Caco-2 (cell line): ENCODE results near the gene NLRP1. TPM values are rescaled to one million over a fixed set of nuclear protein-coding genes. Genes with fewer than 3 reads are reported as not detected.
"Not testable (repeated sequence)": the region's sequence is repeated elsewhere in the genome, so short reads cannot be mapped to it uniquely, and the experiment has no call there.

Experiments
- BruUV-seq: library from RNA; stranded (reverse); fragments of 400-500 nt; replicated peaks from 2 replicates; lab custom pipeline; 2021; lab: Mats Ljungman, UMichigan
- CTCF ChIA-PET: fragments of 300-600 bp; sonication (Branson Sonifier 250); formaldehyde crosslinking; loops from one replicate; lab custom pipeline; 2022; ENCODE audit warnings: antibody characterized with exemption; lab: Charles Lee
- POLR2A ChIA-PET: fragments of 300-600 bp; sonication (Branson Sonifier 250); formaldehyde crosslinking; loops from one replicate; lab custom pipeline; 2022; ENCODE audit warnings: antibody characterized with exemption; lab: Charles Lee
- DNase-seq, 2 experiments: peaks; one replicate each; pipeline versions ENCODE4 v3.0.0 to v3.0.0-alpha.2; 2020 to 2022
- H3K27me3 ChIP-seq: replicated peaks from 2 replicates; pipeline ENCODE4 v1.6.0; 2011; ENCODE audit warnings: low read length; ENCODE audit not compliant: control insufficient read depth, insufficient read depth
- H3K36me3 ChIP-seq: 2 replicates; pipeline ENCODE4 v1.5.1; 2011; ENCODE audit warnings: low read length; ENCODE audit not compliant: control insufficient read depth, insufficient read depth
- H3K4me1 ChIP-seq: fragments of 250-450 bp; sonication (Bioruptor Pico); 2 replicates; pipeline ENCODE4 v1.5.1; 2020; ENCODE audit warnings: mild to moderate bottlenecking
- H3K4me3 ChIP-seq: 2 replicates; pipeline ENCODE4 v1.5.1; 2011; ENCODE audit warnings: low read depth, mild to moderate bottlenecking, control low read depth, low read length
- H3K9me3 ChIP-seq: fragments of 250-450 bp; sonication (Bioruptor Pico); 2 replicates; pipeline ENCODE4 v1.5.1; 2020; ENCODE audit warnings: mild to moderate bottlenecking, moderate library complexity
- H3K27ac Mint-ChIP-seq: one replicate; pipeline ENCODE4 v1.8.0; 2022; ENCODE audit warnings: mixed read lengths; ENCODE audit not compliant: unreplicated experiment
- H3K27me3 Mint-ChIP-seq: one replicate; pipeline ENCODE4 v1.8.0; 2022; ENCODE audit warnings: mixed read lengths; ENCODE audit not compliant: insufficient read depth, unreplicated experiment
- H3K36me3 Mint-ChIP-seq: one replicate; pipeline ENCODE4 v1.8.0; 2022; ENCODE audit warnings: mild to moderate bottlenecking, mixed read lengths; ENCODE audit not compliant: insufficient read depth, unreplicated experiment
- H3K4me1 Mint-ChIP-seq: one replicate; pipeline ENCODE4 v1.8.0; 2022; ENCODE audit warnings: low read depth, mixed read lengths; ENCODE audit not compliant: unreplicated experiment
- H3K4me3 Mint-ChIP-seq: one replicate; pipeline ENCODE4 v1.8.0; 2022; ENCODE audit warnings: mild to moderate bottlenecking, moderate library complexity, mixed read lengths; ENCODE audit not compliant: unreplicated experiment
- H3K9me3 Mint-ChIP-seq: one replicate; pipeline ENCODE4 v1.8.0; 2022; ENCODE audit warnings: mixed read lengths; ENCODE audit not compliant: unreplicated experiment
- intact Hi-C: fragments of 100-400 bp; cut with micrococcal nuclease; formaldehyde crosslinking; loops from one replicate; pipeline ENCODE4 v1.10.0; 2022; ENCODE audit not compliant: unreplicated experiment
- total RNA-seq: library from RNA; stranded (reverse); gene quantifications from 2 replicates; pipeline ENCODE4 v1.2.3, GENCODE V29; 2022
- TF ChIP-seq, protein P1 (sequence below), 2 experiments: fragments of 200-600 bp in 1 of 2; IDR thresholded peaks; 1 replicate in 1 of 2; 2 replicates in 1 of 2; pipeline versions ENCODE4 v1.5.1 to v1.8.0; 2011 to 2022; ENCODE audit warnings: antibody characterized with exemption in 1 of 2, control low read depth in 1 of 2, inconsistent platforms in 1 of 2, low read depth in 1 of 2, low read length in 1 of 2, mild to moderate bottlenecking in 1 of 2, moderate library complexity in 1 of 2; ENCODE audit not compliant: insufficient read depth in 1 of 2, severe bottlenecking in 1 of 2, unreplicated experiment in 1 of 2

The NLRP1 gene
- total RNA-seq, 1 experiment from 2014 or later = 0.09 TPM

DNA sequence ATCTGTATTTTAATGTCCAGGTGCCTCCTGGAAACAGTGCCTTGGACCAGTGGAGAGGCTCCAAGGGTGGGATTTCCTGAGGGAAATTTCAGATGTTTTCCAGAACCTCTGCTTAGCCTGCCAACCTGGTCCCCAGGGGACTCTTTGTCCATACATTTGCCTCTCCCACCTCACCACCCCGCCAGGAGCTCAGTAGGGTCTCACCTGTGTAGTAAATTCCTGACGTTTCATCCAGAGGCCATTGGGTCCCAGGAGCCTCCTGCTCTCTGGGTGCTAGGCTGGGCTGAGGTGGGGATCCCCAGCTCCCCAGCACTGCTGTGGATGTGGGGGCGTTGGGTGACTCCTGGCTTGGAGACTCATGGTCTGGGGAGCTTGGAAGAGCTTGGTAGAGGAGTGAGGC, 2.7 kb downstream of the NLRP1 start:
- no peak overlapping the region for H3K4me3 Mint-ChIP-seq
- TF ChIP-seq, protein P1, sequence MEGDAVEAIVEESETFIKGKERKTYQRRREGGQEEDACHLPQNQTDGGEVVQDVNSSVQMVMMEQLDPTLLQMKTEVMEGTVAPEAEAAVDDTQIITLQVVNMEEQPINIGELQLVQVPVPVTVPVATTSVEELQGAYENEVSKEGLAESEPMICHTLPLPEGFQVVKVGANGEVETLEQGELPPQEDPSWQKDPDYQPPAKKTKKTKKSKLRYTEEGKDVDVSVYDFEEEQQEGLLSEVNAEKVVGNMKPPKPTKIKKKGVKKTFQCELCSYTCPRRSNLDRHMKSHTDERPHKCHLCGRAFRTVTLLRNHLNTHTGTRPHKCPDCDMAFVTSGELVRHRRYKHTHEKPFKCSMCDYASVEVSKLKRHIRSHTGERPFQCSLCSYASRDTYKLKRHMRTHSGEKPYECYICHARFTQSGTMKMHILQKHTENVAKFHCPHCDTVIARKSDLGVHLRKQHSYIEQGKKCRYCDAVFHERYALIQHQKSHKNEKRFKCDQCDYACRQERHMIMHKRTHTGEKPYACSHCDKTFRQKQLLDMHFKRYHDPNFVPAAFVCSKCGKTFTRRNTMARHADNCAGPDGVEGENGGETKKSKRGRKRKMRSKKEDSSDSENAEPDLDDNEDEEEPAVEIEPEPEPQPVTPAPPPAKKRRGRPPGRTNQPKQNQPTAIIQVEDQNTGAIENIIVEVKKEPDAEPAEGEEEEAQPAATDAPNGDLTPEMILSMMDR (IDR thresholded peaks at IDR 0.05; ENCODE audit: insufficient read depth in 1 of 2, low read depth in 1 of 2, low read length in 1 of 2, severe bottlenecking in 1 of 2, unreplicated experiment in 1 of 2) = no peak
- no peak for DNase-seq
- H3K27ac Mint-ChIP-seq = no peak overlapping the region
- Histone ChIP-seq H3K27me3 (no peaks in the 10 kb centered on the region), H3K4me1 (no peaks in the 10 kb centered on the region), H3K36me3 (no peaks in the 10 kb centered on the region), H3K9me3 (no peaks in the 10 kb centered on the region), H3K4me3 (no peak overlapping the region)
- CTCF ChIA-PET = no interaction called here
- no peaks in the 10 kb centered on the region for H3K9me3 Mint-ChIP-seq
- H3K27me3 Mint-ChIP-seq = no peaks in the 10 kb centered on the region
- H3K4me1 Mint-ChIP-seq = no peaks in the 10 kb centered on the region
- H3K36me3 Mint-ChIP-seq = no peaks in the 10 kb centered on the region
- no TSS peak for BruUV-seq
- intact Hi-C loops = no loop called here
- POLR2A ChIA-PET = no interaction called here

- Histone ChIP-seq H3K4me1 (no peaks in the 10 kb centered on the region), H3K9me3 (no peaks in the 10 kb centered on the region), H3K4me3 (no peak overlapping the region), H3K36me3 (no peaks in the 10 kb centered on the region), H3K27me3 (no peaks in the 10 kb centered on the region)
- H3K27ac Mint-ChIP-seq = no peak overlapping the region
- H3K36me3 Mint-ChIP-seq = no peaks in the 10 kb centered on the region
- peaks cover 2% of the 10 kb centered on the region for H3K27me3 Mint-ChIP-seq
- no peaks in the 10 kb centered on the region for H3K4me1 Mint-ChIP-seq
- BruUV-seq = no TSS peak
- TF ChIP-seq, protein P1 (IDR thresholded peaks at IDR 0.05; ENCODE audit: insufficient read depth in 1 of 2, low read depth in 1 of 2, low read length in 1 of 2, severe bottlenecking in 1 of 2, unreplicated experiment in 1 of 2) = no peak
- ChIA-PET POLR2A (no interaction called here), CTCF (no interaction called here)
- intact Hi-C loops = no loop called here
- no peak for DNase-seq
- H3K4me3 Mint-ChIP-seq = no peak overlapping the region
- H3K9me3 Mint-ChIP-seq = no peaks in the 10 kb centered on the region
Measured at GRCh38 chr17:5580969-5581368, 3.3 kb downstream of the NLRP1 start.

DNA sequence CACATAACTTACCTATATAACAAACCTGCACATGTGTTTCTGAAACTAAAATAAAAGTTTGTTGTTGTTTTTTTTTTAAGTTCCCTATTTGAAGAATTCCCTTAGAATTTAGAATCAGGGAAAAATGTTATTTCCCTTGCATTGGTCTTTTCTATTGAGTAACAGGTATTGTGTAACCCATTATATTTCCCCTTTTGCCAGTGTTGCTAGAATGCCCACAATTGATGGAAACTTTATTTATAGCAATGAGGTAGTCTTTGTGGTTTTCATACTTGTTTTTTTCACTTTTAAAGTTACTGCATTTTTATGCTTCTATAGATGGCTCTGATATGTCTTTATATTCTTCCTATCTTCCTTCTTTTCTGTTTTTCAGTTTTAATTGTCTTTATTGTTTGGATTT, 3.9 kb downstream of the NLRP1 start:
- Mint-ChIP-seq H3K27me3 (peaks cover 2% of the 10 kb centered on the region), H3K27ac (no peak overlapping the region), H3K4me3 (no peak overlapping the region), H3K36me3 (no peaks in the 10 kb centered on the region), H3K4me1 (no peaks in the 10 kb centered on the region), H3K9me3 (no peaks in the 10 kb centered on the region)
- no peak for DNase-seq
- TF ChIP-seq, protein P1 (IDR thresholded peaks at IDR 0.05; ENCODE audit: insufficient read depth in 1 of 2, low read depth in 1 of 2, low read length in 1 of 2, severe bottlenecking in 1 of 2, unreplicated experiment in 1 of 2) = no peak
- Histone ChIP-seq H3K4me1 (no peaks in the 10 kb centered on the region), H3K9me3 (no peaks in the 10 kb centered on the region), H3K27me3 (no peaks in the 10 kb centered on the region), H3K36me3 (no peaks in the 10 kb centered on the region), H3K4me3 (no peak overlapping the region)
- ChIA-PET CTCF (no interaction called here), POLR2A (no interaction called here)
- intact Hi-C loops = no loop called here
- no TSS peak for BruUV-seq

- CTCF ChIA-PET, H3K9me3 Mint-ChIP-seq, H3K4me1 ChIP-seq, H3K27me3 Mint-ChIP-seq, POLR2A ChIA-PET, H3K27ac Mint-ChIP-seq, H3K9me3 ChIP-seq, H3K36me3 ChIP-seq, H3K4me1 Mint-ChIP-seq, DNase-seq, H3K27me3 ChIP-seq, intact Hi-C loops, H3K4me3 ChIP-seq, H3K4me3 Mint-ChIP-seq, H3K36me3 Mint-ChIP-seq, BruUV-seq: not testable (repeated sequence)
Measured at GRCh38 chr17:5578768-5579167, 5.5 kb downstream of the NLRP1 start.

DNA sequence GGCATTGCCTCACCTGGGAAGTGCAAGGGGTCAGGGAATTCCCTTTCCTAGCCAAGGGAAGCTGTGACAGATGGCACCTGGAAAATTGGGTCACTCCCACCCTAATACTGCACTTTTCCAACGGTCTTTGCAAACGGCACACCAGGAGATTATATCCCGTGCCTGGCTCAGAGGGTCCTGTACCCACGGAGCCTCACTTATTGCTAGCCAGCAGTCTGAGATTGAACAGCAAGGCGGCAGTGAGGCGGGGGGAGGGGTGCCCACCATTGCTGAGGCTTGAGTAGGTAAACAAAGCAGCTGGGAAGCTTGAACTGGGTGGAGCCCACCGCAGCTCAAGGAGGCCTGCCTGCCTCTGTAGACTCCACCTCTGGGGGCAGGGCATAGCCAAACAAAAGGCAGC, 11.3 kb downstream of the NLRP1 start:
- H3K4me1 Mint-ChIP-seq, H3K36me3 ChIP-seq, H3K9me3 ChIP-seq, BruUV-seq, H3K4me3 ChIP-seq, H3K27me3 Mint-ChIP-seq, POLR2A ChIA-PET, H3K4me1 ChIP-seq, H3K36me3 Mint-ChIP-seq, H3K9me3 Mint-ChIP-seq, H3K27ac Mint-ChIP-seq, H3K27me3 ChIP-seq, H3K4me3 Mint-ChIP-seq, intact Hi-C loops, CTCF ChIA-PET, DNase-seq: not testable (repeated sequence)
